ENCODE data around the gene CTSD.

Gene CTSD

DNA sequence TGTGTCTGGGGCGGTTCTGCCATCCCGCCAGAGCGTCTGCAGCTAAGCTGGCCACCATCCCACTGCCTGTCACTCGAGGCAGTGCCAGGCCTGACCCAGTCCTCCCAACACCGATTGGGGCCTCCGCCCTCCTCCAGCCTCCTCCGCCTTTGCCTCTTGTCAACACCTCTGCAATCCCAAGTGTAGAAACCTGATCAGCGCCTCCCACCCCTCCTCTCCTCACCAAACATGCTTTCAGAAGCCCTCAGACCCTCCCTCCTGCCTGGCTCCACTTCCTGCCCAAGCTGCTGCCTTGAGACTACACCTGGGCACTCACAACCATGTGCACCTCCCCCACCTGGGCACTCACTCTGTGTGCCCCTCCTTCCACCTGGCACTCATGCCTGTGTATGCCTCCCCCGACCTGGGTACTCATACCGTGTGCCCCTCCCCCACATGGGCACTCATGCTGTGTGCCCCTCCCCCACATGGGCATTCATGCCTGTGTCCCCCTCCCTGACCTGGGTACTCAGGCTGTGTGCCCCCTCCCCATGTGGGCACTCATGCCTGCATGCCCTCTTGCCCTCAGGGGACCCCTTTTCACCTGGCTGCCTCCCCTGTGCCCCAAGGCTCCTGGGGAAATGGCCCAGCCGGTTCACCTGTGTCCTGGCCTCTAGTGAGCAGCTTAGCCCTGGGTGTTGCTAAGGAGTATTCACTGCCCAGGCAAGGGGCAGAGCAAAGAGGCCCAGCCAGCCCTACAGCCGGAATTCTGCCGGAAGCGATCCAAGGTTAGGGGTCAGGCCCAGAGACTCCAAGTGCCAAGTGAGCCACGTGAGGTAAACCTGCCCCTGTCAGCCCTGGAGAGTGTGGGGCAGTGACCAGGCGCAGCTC is 7.8 kb downstream of the CTSD start:
- Mint-ChIP-seq H3K36me3 (peaks cover 45% of the 10 kb centered on the region), H3K9me3 (no peaks in the 10 kb centered on the region), H3K27ac (no peak overlapping the region), H3K4me3 (no peak overlapping the region), H3K4me1 (peaks cover 36% of the 10 kb centered on the region), H3K27me3 (peaks cover 2% of the 10 kb centered on the region)
- ATAC-seq = no peak

DNA sequence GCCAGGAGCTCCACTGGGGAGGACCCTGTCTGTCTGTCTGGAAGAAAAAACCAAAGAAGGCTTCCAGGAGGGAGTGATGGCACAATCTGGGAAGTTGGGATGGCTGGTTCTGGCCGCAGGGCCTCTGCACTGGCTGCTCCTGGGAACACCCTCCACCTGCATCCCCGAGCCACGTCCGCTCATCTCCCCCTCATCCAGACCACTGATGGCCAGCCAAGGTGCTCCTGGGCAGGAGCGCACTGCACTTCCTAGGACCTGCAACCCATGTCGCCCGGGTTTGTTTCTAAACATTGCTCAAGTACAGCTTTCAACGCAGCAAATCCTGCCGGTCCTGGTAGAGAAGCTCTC is 8.4 kb downstream of the CTSD start:
- H3K27me3 Mint-ChIP-seq = peaks cover 8% of the 10 kb centered on the region
- H3K4me3 Mint-ChIP-seq = no peak overlapping the region
- H3K4me1 Mint-ChIP-seq = peaks cover 41% of the 10 kb centered on the region
- no peak for ATAC-seq
- H3K9me3 Mint-ChIP-seq = no peaks in the 10 kb centered on the region
- H3K36me3 Mint-ChIP-seq = peaks cover 45% of the 10 kb centered on the region
- H3K27ac Mint-ChIP-seq = no peak overlapping the region

DNA sequence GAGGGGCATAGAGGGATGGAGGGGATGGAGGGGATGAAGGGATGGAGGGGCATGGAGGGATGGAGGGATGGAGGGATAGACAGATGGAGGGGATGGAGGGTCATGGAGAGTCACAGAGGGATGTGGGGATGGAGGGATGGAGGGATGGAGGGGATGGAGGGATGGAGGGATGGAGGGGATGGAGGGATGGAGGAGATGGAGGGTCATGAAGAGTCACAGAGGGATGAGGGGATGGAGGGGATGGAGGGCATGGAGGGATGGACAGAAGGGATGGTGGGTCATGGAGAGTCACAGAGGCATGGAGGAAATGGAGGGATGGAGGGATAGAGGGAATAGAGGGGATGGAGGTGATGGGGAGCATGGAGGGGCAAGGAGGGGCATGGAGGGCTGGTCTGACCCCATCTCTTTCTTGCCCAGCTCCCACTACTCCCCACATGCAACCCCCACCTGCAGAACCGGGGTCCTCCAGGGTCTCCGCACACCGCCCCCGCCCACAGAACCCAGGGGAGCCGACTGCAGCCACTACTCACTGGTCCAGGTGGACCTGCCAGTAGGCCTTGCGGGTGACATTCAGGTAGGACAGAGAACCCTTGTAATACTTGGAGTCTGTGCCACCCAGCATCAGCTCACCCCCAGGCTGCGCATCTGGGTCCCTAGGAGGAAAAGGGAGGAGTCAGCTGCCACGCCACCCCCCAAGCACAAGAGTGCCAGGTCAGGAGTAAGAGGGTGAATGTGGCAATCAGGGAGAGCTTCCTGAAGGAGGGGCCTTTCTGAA is 9.2 kb downstream of the CTSD start:
- H3K4me3 Mint-ChIP-seq = no peak overlapping the region
- H3K4me1 Mint-ChIP-seq = peaks cover 48% of the 10 kb centered on the region
- peaks cover 15% of the 10 kb centered on the region for H3K27me3 Mint-ChIP-seq
- no peak for ATAC-seq
- H3K36me3 Mint-ChIP-seq = peaks cover 45% of the 10 kb centered on the region
- H3K27ac Mint-ChIP-seq = no peak overlapping the region
- H3K9me3 Mint-ChIP-seq = no peaks in the 10 kb centered on the region

DNA sequence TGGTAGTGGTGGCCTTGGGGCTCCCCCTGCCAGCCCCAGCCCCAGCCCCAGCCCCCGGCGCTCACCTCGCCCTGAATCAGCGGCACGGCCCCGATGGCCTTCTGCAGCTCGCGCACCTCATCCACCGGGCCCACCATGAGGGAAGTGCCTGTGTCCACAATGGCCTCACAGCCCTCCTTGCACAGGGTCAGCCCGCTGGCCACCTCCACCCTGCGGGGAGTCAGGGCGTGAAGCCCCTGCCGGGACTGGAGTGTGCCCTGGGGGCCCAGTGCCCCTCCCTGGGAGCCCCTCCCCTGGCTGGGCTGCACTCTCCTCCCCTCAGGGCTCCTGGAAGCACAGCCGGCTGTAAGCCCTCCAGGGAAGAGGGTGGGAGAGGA is 9.8 kb downstream of the CTSD start:
- Mint-ChIP-seq H3K36me3 (peaks cover 45% of the 10 kb centered on the region), H3K27ac (no peak overlapping the region), H3K9me3 (no peaks in the 10 kb centered on the region), H3K4me3 (no peak overlapping the region), H3K4me1 (peaks cover 47% of the 10 kb centered on the region), H3K27me3 (peaks cover 21% of the 10 kb centered on the region)
- ATAC-seq = no peak

DNA sequence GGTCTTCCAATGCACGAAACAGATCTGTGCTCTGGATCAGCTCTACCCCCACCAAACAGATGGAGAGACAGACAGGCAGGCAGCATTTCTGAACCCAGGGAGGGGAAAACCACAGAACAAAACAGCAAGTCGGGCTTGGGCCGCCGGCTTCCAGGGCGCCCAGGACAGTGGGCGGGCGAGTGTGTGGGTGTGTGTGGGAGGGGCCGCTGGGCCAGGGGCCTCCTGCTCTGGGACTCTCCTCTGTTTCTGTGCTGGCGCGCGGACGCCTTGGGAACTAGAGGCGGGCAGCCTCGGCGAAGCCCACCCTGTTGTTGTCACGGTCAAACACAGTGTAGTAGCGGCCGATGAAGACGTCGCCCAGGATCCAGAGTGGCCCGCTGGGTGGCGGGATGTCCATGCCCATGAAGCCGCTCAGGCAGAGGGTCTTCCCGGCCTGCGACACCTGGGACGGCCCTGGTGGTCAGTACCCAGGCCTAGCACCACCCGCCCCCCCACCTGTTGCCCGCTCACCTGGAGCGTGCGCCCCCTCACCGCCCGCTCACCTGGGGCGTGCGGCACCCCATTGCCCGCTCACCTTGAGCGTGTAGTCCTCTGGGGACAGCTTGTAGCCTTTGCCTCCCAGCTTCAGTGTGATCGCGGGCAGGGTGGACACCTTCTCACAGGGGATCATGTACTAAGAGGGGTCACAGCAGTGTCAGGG is 10.3 kb downstream of the CTSD start:
- Mint-ChIP-seq H3K4me3 (no peak overlapping the region), H3K9me3 (no peaks in the 10 kb centered on the region), H3K27ac (no peak overlapping the region), H3K4me1 (peaks cover 41% of the 10 kb centered on the region), H3K27me3 (peaks cover 21% of the 10 kb centered on the region), H3K36me3 (peaks cover 45% of the 10 kb centered on the region)
- no peak for ATAC-seq

DNA sequence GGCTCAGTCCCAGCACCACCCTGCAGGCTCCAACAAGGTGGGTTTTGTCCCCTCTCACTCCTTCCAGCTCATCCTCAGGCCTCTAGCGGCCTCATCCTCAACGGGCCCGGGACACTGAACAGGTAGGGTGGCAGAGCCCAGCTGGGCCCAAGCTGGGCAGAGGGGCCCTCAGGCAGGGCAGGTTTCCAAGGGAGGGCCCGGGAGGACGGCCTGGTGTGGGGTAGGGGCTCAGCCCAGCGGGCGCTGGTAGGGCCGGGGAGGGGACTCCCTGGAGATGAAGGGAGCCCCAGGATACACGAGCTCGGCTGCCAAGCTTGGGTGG is 10.9 kb downstream of the CTSD start:
- no peak for ATAC-seq
- H3K36me3 Mint-ChIP-seq = peaks cover 45% of the 10 kb centered on the region
- H3K4me3 Mint-ChIP-seq = no peak overlapping the region
- peaks cover 21% of the 10 kb centered on the region for H3K27me3 Mint-ChIP-seq
- H3K4me1 Mint-ChIP-seq = peaks cover 39% of the 10 kb centered on the region
- H3K27ac Mint-ChIP-seq = no peak overlapping the region
- H3K9me3 Mint-ChIP-seq = no peaks in the 10 kb centered on the region

DNA sequence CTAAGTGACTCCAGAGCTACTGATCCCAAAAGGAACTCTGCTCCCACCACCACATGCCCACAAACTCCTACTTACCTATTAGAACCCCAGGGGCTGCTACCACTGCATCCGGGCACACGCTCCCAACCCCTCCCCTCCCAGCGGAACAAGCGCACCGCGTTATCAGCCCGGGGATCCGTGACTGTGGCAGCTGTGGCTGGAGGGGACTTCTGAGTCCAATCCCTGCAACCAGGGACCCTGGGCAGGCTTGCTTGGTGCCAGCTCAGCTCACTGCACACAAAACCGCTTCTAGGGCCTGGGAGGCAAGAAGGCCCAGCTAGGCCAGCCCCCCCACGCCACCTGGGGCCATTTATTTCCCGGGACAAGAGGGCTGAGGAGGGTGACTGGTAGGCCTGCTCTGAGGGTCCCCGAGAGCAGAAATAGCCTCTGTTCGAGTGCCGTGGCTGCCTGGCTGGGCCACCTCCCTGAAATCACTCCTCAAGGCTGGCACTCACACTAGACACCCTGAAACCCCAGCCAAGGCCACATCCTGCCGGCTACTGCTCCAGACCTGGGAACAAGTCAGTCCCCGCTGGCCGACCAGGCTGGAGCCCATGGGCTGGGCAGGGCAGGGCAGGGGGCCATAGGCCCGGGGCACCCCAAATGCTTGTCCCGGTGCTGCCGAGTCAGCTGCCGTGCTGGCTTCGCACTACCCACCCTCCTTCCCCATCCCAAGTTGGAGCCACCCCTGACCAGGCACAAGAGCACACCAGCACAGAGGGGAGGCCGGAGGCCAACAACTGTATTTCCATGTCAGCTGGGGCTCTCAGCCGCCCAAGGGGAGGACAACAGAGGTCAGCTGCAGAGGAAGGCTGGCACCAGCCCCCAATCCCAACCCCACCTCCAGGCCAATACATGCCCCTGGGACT is 11.5 kb downstream of the CTSD start:
- H3K4me1 Mint-ChIP-seq = peaks cover 33% of the 10 kb centered on the region
- peaks cover 21% of the 10 kb centered on the region for H3K27me3 Mint-ChIP-seq
- peaks cover 41% of the 10 kb centered on the region for H3K36me3 Mint-ChIP-seq
- no peak for ATAC-seq
- no peak overlapping the region for H3K27ac Mint-ChIP-seq
- no peak overlapping the region for H3K4me3 Mint-ChIP-seq
- no peaks in the 10 kb centered on the region for H3K9me3 Mint-ChIP-seq

DNA sequence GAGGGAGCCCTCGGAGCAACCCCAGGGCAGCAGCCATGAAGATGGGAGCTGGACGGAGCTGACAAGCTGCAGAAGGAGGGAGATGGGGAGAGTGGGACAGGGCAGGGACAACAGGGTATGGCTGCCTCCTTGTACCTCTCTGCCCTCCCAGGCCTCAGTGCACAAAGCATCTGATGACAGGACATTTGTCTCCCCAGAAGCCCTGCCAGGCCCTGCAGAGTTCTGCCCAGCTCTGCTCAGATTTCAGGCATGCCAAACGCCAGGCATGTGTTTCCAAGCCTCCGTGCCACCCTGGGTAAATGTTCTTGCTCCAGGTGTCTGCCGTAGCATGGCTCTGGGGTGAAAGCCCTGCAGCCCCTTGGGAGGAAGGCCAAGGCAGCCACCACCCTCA is 12.2 kb downstream of the CTSD start:
- no peak overlapping the region for H3K27ac Mint-ChIP-seq
- H3K36me3 Mint-ChIP-seq = peaks cover 34% of the 10 kb centered on the region
- ATAC-seq = no peak
- peaks cover 21% of the 10 kb centered on the region for H3K27me3 Mint-ChIP-seq
- peaks cover 33% of the 10 kb centered on the region for H3K4me1 Mint-ChIP-seq
- no peak overlapping the region for H3K4me3 Mint-ChIP-seq
- no peaks in the 10 kb centered on the region for H3K9me3 Mint-ChIP-seq

DNA sequence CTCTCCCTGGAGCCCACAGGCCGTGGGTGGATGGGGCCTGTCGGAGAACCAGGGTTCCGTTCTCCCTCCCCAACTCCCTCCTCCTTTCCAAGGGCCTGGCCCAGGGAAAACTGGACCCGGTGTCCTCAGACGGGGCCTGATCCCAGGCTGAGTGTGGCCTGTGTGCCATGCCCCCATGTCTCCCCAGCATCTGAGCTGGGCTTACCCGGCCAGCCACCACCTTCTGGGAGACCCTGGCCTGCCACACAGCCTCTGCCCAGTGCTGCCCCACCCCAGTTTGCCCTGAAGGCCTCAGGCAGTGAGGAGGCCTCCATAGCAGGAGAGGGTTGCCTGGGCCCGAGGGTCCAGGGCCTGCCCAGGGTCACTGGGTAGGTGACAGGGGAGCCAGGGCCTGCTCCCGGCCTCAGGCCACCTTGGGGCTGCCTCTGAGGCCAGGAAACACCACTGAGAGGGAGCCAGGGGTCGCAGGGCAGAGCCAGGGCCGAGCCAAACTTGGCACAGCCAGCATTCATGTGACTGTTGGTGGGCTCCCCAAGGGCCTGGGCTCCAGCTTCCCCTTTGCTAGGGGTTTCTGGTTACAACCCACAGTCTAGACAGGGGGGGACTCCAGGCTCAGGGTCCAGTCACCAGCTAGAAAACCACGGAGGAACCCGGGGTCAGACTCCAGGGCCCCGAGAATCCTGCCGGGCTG is 12.7 kb downstream of the CTSD start:
- ATAC-seq = no peak
- H3K27ac Mint-ChIP-seq = no peak overlapping the region
- peaks cover 30% of the 10 kb centered on the region for H3K36me3 Mint-ChIP-seq
- no peak overlapping the region for H3K4me3 Mint-ChIP-seq
- peaks cover 3% of the 10 kb centered on the region for H3K9me3 Mint-ChIP-seq
- peaks cover 30% of the 10 kb centered on the region for H3K4me1 Mint-ChIP-seq
- peaks cover 21% of the 10 kb centered on the region for H3K27me3 Mint-ChIP-seq

DNA sequence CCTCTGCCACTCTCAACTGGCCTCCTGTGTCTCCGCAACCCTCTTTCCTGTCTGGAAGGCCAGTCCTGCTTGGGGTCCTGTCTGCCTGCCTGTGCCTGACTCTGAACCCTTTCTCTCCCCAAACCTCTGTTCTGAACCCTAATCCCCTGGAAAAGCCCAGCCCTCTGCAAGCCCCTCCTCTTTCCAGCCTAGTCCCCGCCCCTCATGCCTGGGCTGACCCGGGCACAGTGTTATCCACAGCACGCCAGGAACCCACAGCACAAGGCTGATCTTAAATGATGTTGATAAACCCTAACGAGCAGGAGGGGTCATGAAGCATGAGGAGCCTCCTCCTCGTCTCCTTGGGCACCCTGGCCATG is 13.3 kb downstream of the CTSD start, which contains the start of gene IFITM10:
TSS of gene IFITM10 (minus strand) at position 115 of the 359 bp plus-strand sequence. CDS start 153 bp downstream, outside the sequence.
- peaks cover 25% of the 10 kb centered on the region for H3K36me3 Mint-ChIP-seq
- H3K9me3 Mint-ChIP-seq = peaks cover 5% of the 10 kb centered on the region
- peak within 1 kb of the TSS; percentile 53 for H3K27ac Mint-ChIP-seq
- ATAC-seq = no peak
- H3K27me3 Mint-ChIP-seq = peaks cover 21% of the 10 kb centered on the region
- H3K4me3 Mint-ChIP-seq = peak within 1 kb of the TSS; percentile 53
- H3K4me1 Mint-ChIP-seq = peaks cover 27% of the 10 kb centered on the region

DNA sequence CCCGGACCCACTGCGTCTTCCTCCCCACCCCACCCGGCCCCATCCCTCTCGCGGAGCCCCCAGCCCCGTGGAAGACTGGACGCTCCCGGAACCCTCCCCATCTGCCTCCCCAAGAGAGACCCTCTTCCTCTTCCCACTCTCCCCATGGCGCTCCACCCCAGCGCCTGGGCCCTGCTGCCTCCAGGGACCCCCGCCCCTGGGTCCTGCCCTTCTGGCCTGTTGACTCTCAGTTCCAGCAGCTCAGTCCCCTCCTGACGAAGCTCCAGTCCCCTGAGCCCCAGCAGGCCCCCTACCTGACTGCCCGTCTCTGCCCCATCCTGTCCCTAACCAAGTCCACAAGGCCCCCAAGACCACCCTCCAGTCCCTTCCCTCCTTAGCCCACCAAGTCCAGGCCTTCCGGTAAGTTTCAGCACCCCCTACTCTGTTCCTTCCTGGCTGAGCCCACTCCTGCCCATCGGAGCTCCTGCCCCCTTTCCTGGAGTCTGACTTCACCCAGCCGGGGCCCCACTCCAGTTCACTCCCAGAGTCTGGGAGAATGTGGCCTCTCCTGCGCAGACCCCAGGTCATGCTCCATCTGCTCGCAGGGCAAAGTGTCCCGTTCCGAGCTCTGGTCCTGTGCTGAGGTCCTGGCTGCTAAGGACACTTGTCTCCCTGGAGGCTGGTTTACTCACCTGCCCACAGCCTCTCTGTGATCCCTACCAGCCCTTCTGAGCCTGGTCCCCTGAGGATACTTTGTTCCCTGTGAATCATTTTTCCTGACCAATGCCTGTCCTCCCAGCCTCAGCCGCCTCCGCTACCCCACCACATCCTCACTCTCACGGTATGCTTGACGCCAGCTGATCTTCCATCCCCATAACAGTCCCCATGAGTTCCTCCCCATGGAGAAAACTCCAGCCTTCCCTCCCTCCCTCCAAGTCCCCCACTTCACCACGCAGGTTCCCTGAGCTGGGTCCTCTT is 14.1 kb downstream of the CTSD start:
- peaks cover 27% of the 10 kb centered on the region for H3K4me1 Mint-ChIP-seq
- peak overlapping the region; percentile 53 for H3K27ac Mint-ChIP-seq
- ATAC-seq = no peak
- peak overlapping the region; percentile 53 for H3K4me3 Mint-ChIP-seq
- peaks cover 17% of the 10 kb centered on the region for H3K36me3 Mint-ChIP-seq
- peaks cover 21% of the 10 kb centered on the region for H3K27me3 Mint-ChIP-seq
- peaks cover 7% of the 10 kb centered on the region for H3K9me3 Mint-ChIP-seq

DNA sequence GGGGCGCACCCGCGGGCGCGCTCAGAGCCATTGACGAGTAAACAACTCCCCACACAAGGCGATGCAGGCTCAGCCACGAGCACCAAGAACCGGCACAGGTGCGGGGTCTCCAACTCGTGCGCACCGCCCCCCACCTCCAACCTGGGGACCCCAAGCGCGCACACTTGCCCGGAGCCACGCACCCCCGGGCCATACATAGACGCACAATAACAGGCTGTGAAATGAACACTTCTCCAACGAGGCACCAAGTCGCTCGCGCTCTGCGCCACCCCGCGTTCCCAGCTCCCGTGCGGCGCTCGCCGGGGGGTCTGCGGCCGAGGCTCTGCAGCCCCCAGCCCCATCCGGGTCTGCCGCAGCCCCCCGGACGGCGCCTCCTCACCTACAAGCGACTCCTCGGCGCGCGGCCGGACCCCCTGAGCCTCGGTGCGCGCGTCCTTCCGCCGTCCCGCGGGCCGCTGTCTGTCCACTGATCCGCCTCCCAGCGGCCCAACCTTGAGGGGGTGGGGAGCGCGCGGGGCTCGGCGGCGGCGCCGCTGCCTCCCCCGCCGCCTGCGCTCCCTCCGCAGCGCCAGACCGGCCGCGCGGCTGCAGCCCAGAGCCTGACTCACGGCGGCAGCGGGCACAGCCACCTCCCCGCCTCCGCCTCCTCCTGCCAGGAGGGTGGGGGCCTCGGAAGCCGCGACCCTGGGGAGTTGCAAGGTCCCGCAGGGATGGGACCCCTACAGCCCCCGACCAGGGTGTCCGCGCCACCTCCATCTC is 14.9 kb downstream of the CTSD start:
- Mint-ChIP-seq H3K4me3 (no peak overlapping the region), H3K27ac (no peak overlapping the region), H3K4me1 (peaks cover 27% of the 10 kb centered on the region), H3K9me3 (peaks cover 7% of the 10 kb centered on the region), H3K36me3 (peaks cover 11% of the 10 kb centered on the region), H3K27me3 (peaks cover 21% of the 10 kb centered on the region)
- no peak for ATAC-seq

Data from stimulated activated memory B cell treated with anti-CD40 and anti-IgM and Interleukin-4, amounts not matched to agents 10 μg/mL and 1 μg/mL and 100 μg/mL, for 72 hours (primary cell).